ENCODE data around the gene ITPR3. TPM values are rescaled to one million over a fixed set of nuclear protein-coding genes. Genes with fewer than 3 reads are reported as not detected.

The ITPR3 gene
- total RNA-seq, 1 donor from 2014 or later: 17.7 TPM

- H3K4me3 Mint-ChIP-seq (ENCODE audit: unreplicated experiment): no peak overlapping the region
- no peaks in the 10 kb centered on the region for H3K36me3 Mint-ChIP-seq (ENCODE audit: low read depth, unreplicated experiment)
- Histone ChIP-seq H3K4me1 (ENCODE audit: insufficient read depth, low read length) (peaks cover 14% of the 10 kb centered on the region), H3K4me2 (ENCODE audit: low read length) (no peak overlapping the region), H3K27me3 (ENCODE audit: insufficient read depth, low read length) (peaks cover 18% of the 10 kb centered on the region), H3K27ac (ENCODE audit: low read depth, low read length) (no peak overlapping the region), H3K79me2 (ENCODE audit: insufficient read depth, low read length) (no peaks in the 10 kb centered on the region), H2AFZ (ENCODE audit: low read depth, low read length) (no peak overlapping the region), H3K9ac (ENCODE audit: low read length) (no peak overlapping the region), H3K9me3 (ENCODE audit: insufficient read depth, low read depth, low read length) (no peaks in the 10 kb centered on the region), H3K4me3 (ENCODE audit: insufficient read depth, low read depth, low read length) (no peak overlapping the region), H4K20me1 (ENCODE audit: insufficient read depth, low read length) (peaks cover 8% of the 10 kb centered on the region), H3K36me3 (ENCODE audit: insufficient read depth, low read length) (no peaks in the 10 kb centered on the region)
- FAIRE-seq (no peak), DNase-seq (ENCODE audit: low read depth) (no peak)
- no peak for TF ChIP-seq EZH2 (IDR thresholded peaks at IDR 0.05; ENCODE audit: insufficient read depth, low read length)
- no peak for TF ChIP-seq CTCF (IDR thresholded peaks at IDR 0.05; ENCODE audit: insufficient read depth, low read depth, low read length)
- peaks cover 25% of the 10 kb centered on the region for H3K27me3 Mint-ChIP-seq (ENCODE audit: low read depth, unreplicated experiment)
- no peak overlapping the region for H3K27ac Mint-ChIP-seq (ENCODE audit: unreplicated experiment)
- no peaks in the 10 kb centered on the region for H3K9me3 Mint-ChIP-seq (ENCODE audit: unreplicated experiment)
- H3K4me1 Mint-ChIP-seq (ENCODE audit: low read depth, unreplicated experiment): peaks cover 6% of the 10 kb centered on the region
Measured at GRCh38 chr6:33636655-33637054, 15.5 kb downstream of the ITPR3 start.

- DNase-seq (ENCODE audit: low read depth) (no peak), FAIRE-seq (no peak)
- H3K27me3 Mint-ChIP-seq (ENCODE audit: low read depth, unreplicated experiment): peaks cover 24% of the 10 kb centered on the region
- H3K9me3 Mint-ChIP-seq (ENCODE audit: unreplicated experiment): no peaks in the 10 kb centered on the region
- H3K36me3 Mint-ChIP-seq (ENCODE audit: low read depth, unreplicated experiment): peaks cover 3% of the 10 kb centered on the region
- H3K4me1 Mint-ChIP-seq (ENCODE audit: low read depth, unreplicated experiment): peaks cover 6% of the 10 kb centered on the region
- Histone ChIP-seq H3K4me2 (ENCODE audit: low read length) (no peak overlapping the region), H3K36me3 (ENCODE audit: insufficient read depth, low read length) (no peaks in the 10 kb centered on the region), H4K20me1 (ENCODE audit: insufficient read depth, low read length) (no peaks in the 10 kb centered on the region), H3K9me3 (ENCODE audit: insufficient read depth, low read depth, low read length) (no peaks in the 10 kb centered on the region), H3K27ac (ENCODE audit: low read depth, low read length) (no peak overlapping the region), H3K9ac (ENCODE audit: low read length) (no peak overlapping the region), H3K79me2 (ENCODE audit: insufficient read depth, low read length) (no peaks in the 10 kb centered on the region), H3K4me3 (ENCODE audit: insufficient read depth, low read depth, low read length) (no peak overlapping the region), H3K4me1 (ENCODE audit: insufficient read depth, low read length) (peaks cover 14% of the 10 kb centered on the region), H2AFZ (ENCODE audit: low read depth, low read length) (no peak overlapping the region), H3K27me3 (ENCODE audit: insufficient read depth, low read length) (peaks cover 18% of the 10 kb centered on the region)
- no peak overlapping the region for H3K4me3 Mint-ChIP-seq (ENCODE audit: unreplicated experiment)
- TF ChIP-seq CTCF (IDR thresholded peaks at IDR 0.05; ENCODE audit: insufficient read depth, low read depth, low read length) (no peak), EZH2 (IDR thresholded peaks at IDR 0.05; ENCODE audit: insufficient read depth, low read length) (no peak)
- H3K27ac Mint-ChIP-seq (ENCODE audit: unreplicated experiment): no peak overlapping the region
Measured at GRCh38 chr6:33638556-33638955, 17.4 kb downstream of the ITPR3 start.

- Histone ChIP-seq H3K4me3 (ENCODE audit: insufficient read depth, low read depth, low read length) (no peak overlapping the region), H3K9ac (ENCODE audit: low read length) (no peak overlapping the region), H3K27me3 (ENCODE audit: insufficient read depth, low read length) (peaks cover 13% of the 10 kb centered on the region), H4K20me1 (ENCODE audit: insufficient read depth, low read length) (no peaks in the 10 kb centered on the region), H3K27ac (ENCODE audit: low read depth, low read length) (no peak overlapping the region), H3K36me3 (ENCODE audit: insufficient read depth, low read length) (no peaks in the 10 kb centered on the region), H3K4me1 (ENCODE audit: insufficient read depth, low read length) (peaks cover 5% of the 10 kb centered on the region), H3K9me3 (ENCODE audit: insufficient read depth, low read depth, low read length) (no peaks in the 10 kb centered on the region), H3K4me2 (ENCODE audit: low read length) (no peak overlapping the region), H2AFZ (ENCODE audit: low read depth, low read length) (no peak overlapping the region), H3K79me2 (ENCODE audit: insufficient read depth, low read length) (no peaks in the 10 kb centered on the region)
- Mint-ChIP-seq H3K27ac (ENCODE audit: unreplicated experiment) (no peak overlapping the region), H3K9me3 (ENCODE audit: unreplicated experiment) (no peaks in the 10 kb centered on the region), H3K27me3 (ENCODE audit: low read depth, unreplicated experiment) (peaks cover 22% of the 10 kb centered on the region), H3K4me3 (ENCODE audit: unreplicated experiment) (no peak overlapping the region), H3K36me3 (ENCODE audit: low read depth, unreplicated experiment) (peaks cover 3% of the 10 kb centered on the region), H3K4me1 (ENCODE audit: low read depth, unreplicated experiment) (no peaks in the 10 kb centered on the region)
- DNase-seq (ENCODE audit: low read depth): no peak
- no peak for FAIRE-seq
- no peak for TF ChIP-seq CTCF (IDR thresholded peaks at IDR 0.05; ENCODE audit: insufficient read depth, low read depth, low read length)
- TF ChIP-seq EZH2 (IDR thresholded peaks at IDR 0.05; ENCODE audit: insufficient read depth, low read length): no peak
Measured at GRCh38 chr6:33639559-33639958, 18.4 kb downstream of the ITPR3 start.
